CD4-positive, alpha-beta T cell treated with Interleukin-10 for 1 hour (primary cell): ENCODE measurements around the gene ALG5.

Experiments used
- DNase-seq: peaks from one replicate; pipeline ENCODE4 v3.0.0-alpha.2; 2020

The ALG5 gene

DNA sequence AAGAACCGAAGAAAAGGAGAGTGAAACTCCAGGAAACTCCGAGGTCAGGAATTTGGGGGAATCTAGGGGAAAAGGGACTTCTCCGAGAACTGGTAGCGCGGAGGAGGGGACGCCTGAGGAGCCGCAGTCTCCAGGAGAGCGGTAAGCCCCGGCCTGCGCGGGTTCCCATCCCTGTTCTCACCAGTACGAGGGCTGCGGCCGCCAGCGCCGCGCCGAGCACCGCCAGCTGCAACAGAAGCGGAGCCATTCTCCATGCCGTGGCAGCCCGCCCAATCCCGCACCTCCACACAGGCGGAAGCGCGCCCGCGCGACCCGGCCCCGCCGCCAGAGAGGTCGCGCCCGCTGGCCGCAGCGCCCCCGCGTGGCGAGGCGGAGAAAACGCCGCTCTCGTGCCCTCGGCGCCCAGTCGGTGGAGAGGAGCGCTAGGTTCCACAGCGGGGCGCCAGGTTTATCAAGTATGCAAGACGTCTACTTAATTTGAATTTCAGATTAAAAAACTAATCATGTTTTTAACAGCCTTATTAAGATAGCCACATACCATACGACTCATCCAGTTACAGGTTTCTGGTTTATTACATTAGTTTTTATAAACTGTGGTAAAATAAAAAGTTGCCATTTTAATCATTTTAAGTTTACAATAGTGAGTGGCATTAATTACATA lies at the start of gene ALG5:
TSS of gene ALG5 (minus strand) at position 287 of the 661 bp plus-strand sequence. CDS start at position 247, 40 bp downstream.
- peak; percentile 95 for DNase-seq

DNA sequence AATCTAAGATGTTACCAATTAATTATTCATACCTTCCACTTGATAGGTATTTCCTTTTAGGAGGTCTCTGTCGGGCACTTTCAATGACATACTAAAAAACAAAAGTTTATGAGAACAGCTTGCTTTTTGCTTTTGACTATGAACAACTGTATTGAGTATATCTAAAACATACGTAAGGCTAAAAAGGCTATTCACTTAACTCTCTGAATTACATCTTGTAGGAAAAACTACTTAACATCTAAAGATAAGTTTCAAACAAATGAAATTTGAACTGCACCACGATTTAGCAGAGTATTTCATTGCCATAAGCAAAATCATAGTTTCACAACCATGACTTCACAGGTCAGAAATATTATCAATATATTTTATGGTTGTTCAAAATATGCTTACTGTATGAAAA lies 48.7 kb upstream of the ALG5 start:
- no peak for DNase-seq

DNA sequence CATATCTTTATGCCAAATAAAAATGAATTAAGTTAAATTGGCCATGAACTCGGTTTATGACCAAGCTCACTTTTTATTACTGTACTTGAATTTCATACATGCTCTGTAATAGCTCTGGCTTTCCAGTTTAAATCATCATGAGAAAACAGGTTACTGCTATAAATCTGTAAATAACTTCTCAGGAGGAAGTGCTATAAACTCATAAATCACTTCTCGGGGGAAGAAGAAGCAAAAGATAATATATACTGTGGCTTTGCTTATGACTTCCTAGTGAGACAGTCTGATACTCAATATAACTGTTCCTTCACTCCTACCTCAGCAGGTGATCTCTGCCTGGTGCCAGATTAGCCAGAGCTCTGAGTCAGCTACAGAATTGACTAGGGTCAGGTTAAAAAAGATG lies 47.9 kb upstream of the ALG5 start:
- no peak for DNase-seq

- no peak for DNase-seq
Observed at GRCh38 chr13:37046062-37046461, 46.9 kb upstream of the ALG5 start.

GRCh38 chr13:37040789-37041188 lies 41.6 kb upstream of the ALG5 start:
- DNase-seq = no peak

GRCh38 chr13:37039896-37040295 lies 40.8 kb upstream of the ALG5 start:
- no peak for DNase-seq

GRCh38 chr13:37037241-37037640 lies 38.1 kb upstream of the ALG5 start:
- no peak for DNase-seq

DNA sequence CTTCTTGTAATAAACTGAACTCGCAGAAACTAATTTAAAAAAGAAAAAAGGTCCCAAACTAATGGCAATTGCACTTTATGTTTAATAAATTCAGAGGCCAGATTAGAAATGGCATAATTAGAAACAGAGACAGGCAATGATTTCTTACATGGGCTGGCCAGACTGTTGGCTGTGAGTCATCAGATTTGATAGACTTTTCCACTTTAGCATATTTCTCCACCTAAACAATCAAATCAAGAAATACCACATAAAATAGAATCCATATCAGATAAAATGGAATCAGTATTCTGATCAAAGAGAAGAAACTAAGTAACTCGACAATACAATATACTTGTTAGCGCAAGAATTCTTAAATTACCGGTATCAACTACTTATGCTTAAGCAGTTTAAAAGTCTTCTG lies 30.5 kb upstream of the ALG5 start:
- DNase-seq = no peak

- no peak for DNase-seq
Observed at GRCh38 chr13:37027639-37028038, 28.5 kb upstream of the ALG5 start.

DNA sequence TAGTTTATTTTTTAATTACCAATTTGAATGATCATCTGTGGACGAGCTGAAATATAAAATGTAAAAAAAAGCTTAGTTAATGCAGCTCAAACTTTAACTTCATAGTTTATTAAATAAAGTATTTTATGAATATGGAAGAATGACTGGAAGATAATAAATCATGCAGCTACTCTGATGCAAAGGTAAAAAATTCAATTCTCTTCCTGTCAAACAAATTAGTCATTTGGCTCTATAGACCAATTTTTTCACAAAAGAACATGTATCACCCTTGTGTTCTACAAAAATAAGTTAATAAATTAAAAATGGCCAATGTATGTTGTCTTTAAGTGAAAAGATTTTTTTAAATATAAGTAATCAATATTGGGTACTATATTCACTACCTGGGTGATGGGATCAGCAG lies 27.6 kb upstream of the ALG5 start:
- no peak for DNase-seq

- no peak for DNase-seq
Observed at GRCh38 chr13:37023871-37024270, 24.7 kb upstream of the ALG5 start.

DNA sequence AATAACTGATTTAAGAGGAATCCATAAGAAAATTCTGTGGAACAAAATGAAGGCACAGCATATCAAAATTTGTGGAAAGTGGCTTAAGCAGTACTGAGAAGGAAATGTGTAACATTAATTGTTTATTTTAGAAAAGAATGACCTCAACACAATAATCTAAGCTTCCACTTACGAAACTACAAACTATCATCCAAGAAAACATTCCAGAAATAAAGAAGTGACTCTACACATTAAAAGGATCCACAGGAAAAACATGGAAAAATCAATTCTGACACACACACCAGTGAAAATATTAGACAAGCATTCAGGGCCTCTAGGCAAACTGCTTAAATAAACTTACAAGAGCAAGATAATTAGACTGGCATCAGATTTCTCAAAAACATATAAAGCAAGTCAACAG lies 15.5 kb upstream of the ALG5 start:
- DNase-seq = no peak

DNA sequence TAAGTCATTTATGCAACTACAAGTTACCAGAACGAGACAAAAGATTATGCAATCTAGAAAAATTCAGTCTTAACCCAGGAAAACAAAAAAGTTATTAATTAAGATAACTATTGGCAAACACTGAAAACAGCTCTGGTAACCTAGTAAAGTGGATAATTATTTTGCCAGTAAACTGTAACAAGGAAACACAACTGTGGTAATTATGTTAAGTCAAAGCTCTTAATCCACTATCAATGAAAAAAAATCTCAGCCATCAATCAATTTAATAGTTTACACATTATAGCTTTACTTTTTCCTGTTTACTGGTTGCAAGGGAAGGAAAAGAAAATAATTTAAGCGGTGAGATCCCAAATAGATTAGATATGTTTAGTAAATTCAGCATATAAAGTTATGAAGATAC lies 12.6 kb upstream of the ALG5 start:
- no peak for DNase-seq

- DNase-seq = no peak
Observed at GRCh38 chr13:37011002-37011401, 11.9 kb upstream of the ALG5 start.

- no peak for DNase-seq
Observed at GRCh38 chr13:37010424-37010823, 11.3 kb upstream of the ALG5 start.

GRCh38 chr13:37009692-37010091 lies 10.6 kb upstream of the ALG5 start:
- DNase-seq = no peak

- no peak for DNase-seq
Observed at GRCh38 chr13:37001921-37002250, 2.7 kb upstream of the ALG5 start.

- DNase-seq = peak; percentile 7
Observed at GRCh38 chr13:36998624-36999041, 507 bp downstream of the ALG5 start.

GRCh38 chr13:36997716-36998427 lies 1.3 kb downstream of the ALG5 start:
- DNase-seq = no peak

GRCh38 chr13:36992362-36992761 lies 6.8 kb downstream of the ALG5 start:
- no peak for DNase-seq

DNA sequence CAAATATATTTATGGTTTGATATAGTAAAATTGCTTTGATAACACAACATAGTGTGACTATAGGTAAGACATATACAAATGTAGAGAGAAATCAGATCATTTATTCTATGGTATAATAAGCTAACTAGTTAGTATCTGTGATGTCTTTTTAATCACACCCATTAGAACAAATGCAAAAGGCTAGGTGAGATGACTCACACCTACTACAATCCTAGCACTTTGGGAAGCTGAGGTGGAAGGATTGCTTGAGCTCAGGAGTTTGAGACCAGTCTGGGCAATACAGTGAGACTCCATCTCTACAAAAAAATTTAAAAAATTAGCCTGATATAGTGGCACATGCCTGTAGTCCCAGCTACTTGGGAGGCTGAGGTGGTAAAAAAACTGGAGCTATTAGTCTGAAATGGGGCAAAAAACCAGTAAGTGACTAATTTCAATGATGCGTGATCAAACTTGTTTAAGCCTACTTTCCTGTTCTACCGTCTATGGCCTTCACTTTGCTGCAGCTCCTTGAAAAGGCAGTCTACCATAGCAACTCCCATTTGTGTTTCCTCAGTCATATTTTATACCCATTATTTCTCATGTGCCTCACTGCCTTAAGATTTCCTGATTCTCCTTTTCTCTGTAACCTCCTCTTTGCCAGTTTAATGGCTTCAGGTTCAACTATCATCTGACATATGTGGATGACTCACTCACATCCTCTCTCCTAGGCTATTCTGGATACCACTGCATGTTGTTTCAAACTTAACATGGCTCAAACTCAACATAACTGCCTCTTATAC lies 12.5 kb downstream of the ALG5 start:
- DNase-seq = no peak

DNA sequence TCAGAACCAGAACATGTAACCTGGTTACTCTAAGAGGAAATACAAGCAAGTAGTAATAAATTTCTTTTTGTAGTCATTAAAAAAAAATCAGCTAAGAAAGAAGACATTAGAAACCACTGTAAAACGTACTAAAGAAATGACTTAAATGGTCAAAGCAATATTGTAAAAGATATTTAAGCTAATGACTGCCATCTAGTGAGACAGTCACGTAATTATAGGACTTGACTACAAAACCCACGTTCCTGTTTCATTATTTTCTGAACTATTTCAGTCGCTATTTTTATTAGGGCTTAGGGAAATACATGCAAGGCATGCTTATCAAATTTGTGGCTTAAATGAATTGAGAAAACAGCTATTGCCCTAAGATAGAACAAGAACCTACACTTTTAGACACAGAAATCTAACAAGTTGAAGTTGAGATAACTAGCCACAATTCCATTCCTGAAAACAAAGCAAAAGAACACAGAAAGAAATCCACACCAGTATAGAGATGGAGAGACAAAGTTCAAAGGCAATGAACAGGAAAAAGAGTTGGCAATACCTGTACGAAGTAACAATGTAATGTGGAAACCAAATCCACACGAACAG lies 17.9 kb downstream of the ALG5 start:
- DNase-seq = peak; percentile 22

- DNase-seq = no peak
Observed at GRCh38 chr13:36979361-36980050, 19.6 kb downstream of the ALG5 start.
